Mesothelial cell of epicardium (in vitro differentiated cells): ENCODE data around the gene B4GALT2. TPM values are rescaled to one million over a fixed set of nuclear protein-coding genes. Genes with fewer than 3 reads are reported as not detected.

Experiments used
- DNase-seq, 2 experiments: peaks; one replicate each; pipeline ENCODE4 v3.0.0; 2021; ENCODE audit warnings: low spot score in 2 of 2; ENCODE audit not compliant: unreplicated experiment in 2 of 2
- H3K27ac Mint-ChIP-seq: 2 replicates; pipeline ENCODE4 v1.8.0; 2021; ENCODE audit warnings: mixed read lengths
- H3K27me3 Mint-ChIP-seq: 2 replicates; pipeline ENCODE4 v1.8.0; 2021; ENCODE audit warnings: low read depth, mixed read lengths
- H3K36me3 Mint-ChIP-seq: 2 replicates; pipeline ENCODE4 v1.8.0; 2021; ENCODE audit warnings: mixed read lengths
- H3K4me1 Mint-ChIP-seq: 2 replicates; pipeline ENCODE4 v1.8.0; 2021; ENCODE audit warnings: mixed read lengths
- H3K4me3 Mint-ChIP-seq: 2 replicates; pipeline ENCODE4 v1.8.0; 2021; ENCODE audit warnings: mild to moderate bottlenecking, moderate library complexity, mixed read lengths
- H3K9me3 Mint-ChIP-seq: 2 replicates; pipeline ENCODE4 v1.8.0; 2021; ENCODE audit warnings: mixed read lengths
- total RNA-seq: library from RNA; stranded (reverse); gene quantifications from 3 replicates; pipeline ENCODE4 v1.2.1, GENCODE V29; 2021
- TF ChIP-seq, protein P1 (sequence below): fragments of 200-600 bp; sonication (generic); IDR thresholded peaks from one replicate; pipeline ENCODE4 v1.5.0; 2021; ENCODE audit warnings: antibody characterized with exemption; ENCODE audit not compliant: unreplicated experiment

Gene B4GALT2
- total RNA-seq, 1 donor from 2014 or later = 55.8 TPM

GRCh38 chr1:44035726-44036408, 56.9 kb downstream of the B4GALT2 start:
- no peak for DNase-seq
- Mint-ChIP-seq H3K9me3 (no peaks in the 10 kb centered on the region), H3K27ac (peak overlapping the region; percentile 88), H3K27me3 (peaks cover 2% of the 10 kb centered on the region), H3K4me1 (peaks cover 55% of the 10 kb centered on the region), H3K4me3 (no peak overlapping the region), H3K36me3 (no peaks in the 10 kb centered on the region)
- TF ChIP-seq, protein P1, sequence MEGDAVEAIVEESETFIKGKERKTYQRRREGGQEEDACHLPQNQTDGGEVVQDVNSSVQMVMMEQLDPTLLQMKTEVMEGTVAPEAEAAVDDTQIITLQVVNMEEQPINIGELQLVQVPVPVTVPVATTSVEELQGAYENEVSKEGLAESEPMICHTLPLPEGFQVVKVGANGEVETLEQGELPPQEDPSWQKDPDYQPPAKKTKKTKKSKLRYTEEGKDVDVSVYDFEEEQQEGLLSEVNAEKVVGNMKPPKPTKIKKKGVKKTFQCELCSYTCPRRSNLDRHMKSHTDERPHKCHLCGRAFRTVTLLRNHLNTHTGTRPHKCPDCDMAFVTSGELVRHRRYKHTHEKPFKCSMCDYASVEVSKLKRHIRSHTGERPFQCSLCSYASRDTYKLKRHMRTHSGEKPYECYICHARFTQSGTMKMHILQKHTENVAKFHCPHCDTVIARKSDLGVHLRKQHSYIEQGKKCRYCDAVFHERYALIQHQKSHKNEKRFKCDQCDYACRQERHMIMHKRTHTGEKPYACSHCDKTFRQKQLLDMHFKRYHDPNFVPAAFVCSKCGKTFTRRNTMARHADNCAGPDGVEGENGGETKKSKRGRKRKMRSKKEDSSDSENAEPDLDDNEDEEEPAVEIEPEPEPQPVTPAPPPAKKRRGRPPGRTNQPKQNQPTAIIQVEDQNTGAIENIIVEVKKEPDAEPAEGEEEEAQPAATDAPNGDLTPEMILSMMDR = no peak

DNA sequence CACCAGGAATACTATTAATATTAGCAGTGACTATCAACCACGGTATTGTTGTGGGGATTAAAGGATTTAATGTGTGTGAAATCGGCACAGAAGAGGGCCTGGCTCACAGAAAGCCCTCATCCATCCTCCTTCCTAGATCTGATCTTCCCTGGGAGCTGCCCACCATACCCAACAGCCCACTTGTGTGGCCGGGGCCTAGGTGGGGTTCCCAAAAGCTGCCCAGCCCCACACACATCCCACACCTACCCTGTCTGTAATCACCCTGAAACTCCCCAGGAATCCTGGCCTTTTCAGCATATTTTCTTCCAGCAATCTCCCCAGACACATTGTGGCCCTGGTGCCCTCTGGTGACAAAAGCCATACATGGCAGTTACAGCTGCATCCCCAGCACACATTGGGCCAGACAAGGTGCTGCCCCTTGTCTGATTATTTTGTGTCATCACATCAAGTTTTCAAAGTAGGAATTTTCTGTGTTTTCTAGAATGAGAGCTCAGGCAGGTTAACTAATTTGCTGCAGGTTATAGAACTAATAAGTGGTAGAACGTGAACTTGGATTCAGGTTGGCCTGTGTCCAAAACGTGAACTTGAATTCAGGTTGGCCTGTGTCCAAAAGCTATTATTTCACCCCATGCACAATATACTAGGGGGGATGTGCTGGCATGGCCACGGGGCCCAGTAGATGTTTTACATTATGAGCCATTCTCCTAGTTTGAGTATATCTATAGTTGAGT, 57.6 kb downstream of the B4GALT2 start:
- H3K4me1 Mint-ChIP-seq = peaks cover 54% of the 10 kb centered on the region
- H3K27ac Mint-ChIP-seq = peak overlapping the region; percentile 88
- no peaks in the 10 kb centered on the region for H3K9me3 Mint-ChIP-seq
- no peak overlapping the region for H3K4me3 Mint-ChIP-seq
- TF ChIP-seq, protein P1 = peak; percentile 55
- H3K27me3 Mint-ChIP-seq = peaks cover 4% of the 10 kb centered on the region
- no peaks in the 10 kb centered on the region for H3K36me3 Mint-ChIP-seq
- DNase-seq = peak in 1 of 2 experiments; percentile 65

- Mint-ChIP-seq H3K9me3 (no peaks in the 10 kb centered on the region), H3K27me3 (peaks cover 4% of the 10 kb centered on the region), H3K4me1 (peaks cover 48% of the 10 kb centered on the region), H3K36me3 (no peaks in the 10 kb centered on the region), H3K4me3 (no peak overlapping the region), H3K27ac (peak overlapping the region; percentile 82)
- TF ChIP-seq, protein P1 = no peak
- DNase-seq = no peak
Measured at GRCh38 chr1:44037154-44037553, 58.1 kb downstream of the B4GALT2 start.

- no peaks in the 10 kb centered on the region for H3K36me3 Mint-ChIP-seq
Measured at GRCh38 chr1:44038876-44039657, 60.1 kb downstream of the B4GALT2 start.

DNA sequence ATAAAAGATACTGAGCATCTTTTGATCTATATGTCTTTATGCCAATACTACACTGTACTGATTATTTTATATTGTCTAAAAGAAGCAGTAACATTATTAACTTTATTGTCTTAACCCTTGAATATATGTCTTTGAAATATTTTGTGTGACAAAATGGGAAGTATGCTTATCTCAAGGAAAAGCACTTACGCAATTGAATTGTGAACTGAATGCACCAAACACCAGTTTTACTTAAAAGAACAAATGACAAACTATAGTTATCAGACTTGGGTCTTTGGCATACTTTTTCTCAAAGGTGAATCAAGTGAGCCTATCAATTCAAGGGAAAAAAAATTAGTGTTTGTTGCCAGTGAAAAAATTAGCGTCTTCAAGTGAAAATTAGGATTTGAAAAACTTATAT, 61.4 kb downstream of the B4GALT2 start:
- Mint-ChIP-seq H3K36me3 (no peaks in the 10 kb centered on the region), H3K4me1 (peaks cover 25% of the 10 kb centered on the region), H3K4me3 (no peak overlapping the region), H3K27me3 (peaks cover 6% of the 10 kb centered on the region), H3K9me3 (no peaks in the 10 kb centered on the region), H3K27ac (no peak overlapping the region)
- TF ChIP-seq, protein P1 = no peak
- no peak for DNase-seq

More at GRCh38 chr1:44038876-44039657, 60.1 kb downstream of the B4GALT2 start:
- Mint-ChIP-seq H3K27ac (no peak overlapping the region), H3K4me1 (peaks cover 30% of the 10 kb centered on the region), H3K9me3 (no peaks in the 10 kb centered on the region), H3K27me3 (peaks cover 6% of the 10 kb centered on the region), H3K4me3 (no peak overlapping the region)
- no peak for DNase-seq
- TF ChIP-seq, protein P1 = no peak

Other genes with a start within 250 kb of the B4GALT2 start
- gene ARTN, start 45.4 kb upstream of the B4GALT2 start, total RNA-seq = 1.2 to 2.0 TPM (median 1.6 TPM) in 3 replicates
- gene IPO13, start 32.3 kb upstream of the B4GALT2 start, total RNA-seq = 21.8 to 26.4 TPM (median 23.2 TPM) in 3 replicates
- 24.1 to 26.6 TPM (median 25.0 TPM) in 3 replicates for gene DPH2, start 9.2 kb upstream of the B4GALT2 start, total RNA-seq
- 72.8 to 82.6 TPM (median 75.0 TPM) in 3 replicates for gene ATP6V0B, start 4.2 kb upstream of the B4GALT2 start, total RNA-seq
- gene CCDC24, start 12.4 kb downstream of the B4GALT2 start, total RNA-seq = 12.3 to 13.8 TPM (median 12.4 TPM) in 3 replicates
- 28.4 to 30.9 TPM (median 29.5 TPM) in 3 replicates for gene SLC6A9, start 52.3 kb downstream of the B4GALT2 start, total RNA-seq
- gene KLF17, start 139.6 kb downstream of the B4GALT2 start, total RNA-seq = not detected in 3 replicates
- gene KLF18, start 162.4 kb downstream of the B4GALT2 start, total RNA-seq = not detected in 3 replicates
- gene DMAP1, start 234.3 kb downstream of the B4GALT2 start, total RNA-seq = 50.7 to 52.4 TPM (median 51.8 TPM) in 3 replicates